Astrocyte (in vitro differentiated cells and primary cell): ENCODE data around the gene ATP5F1D.

Experiments
- EZH2 ChIP-seq: IDR thresholded peaks from 2 replicates; pipeline ENCODE4 v1.6.1; 2012; ENCODE audit warnings: mild to moderate bottlenecking, low read length, inconsistent platforms; ENCODE audit not compliant: insufficient read depth
- TF ChIP-seq, protein P1 (sequence below): IDR thresholded peaks from 2 replicates; pipeline ENCODE4 v1.5.1; 2011; ENCODE audit warnings: low read depth, mild to moderate bottlenecking, inconsistent platforms, low read length, moderate library complexity; ENCODE audit not compliant: insufficient read depth

DNA sequence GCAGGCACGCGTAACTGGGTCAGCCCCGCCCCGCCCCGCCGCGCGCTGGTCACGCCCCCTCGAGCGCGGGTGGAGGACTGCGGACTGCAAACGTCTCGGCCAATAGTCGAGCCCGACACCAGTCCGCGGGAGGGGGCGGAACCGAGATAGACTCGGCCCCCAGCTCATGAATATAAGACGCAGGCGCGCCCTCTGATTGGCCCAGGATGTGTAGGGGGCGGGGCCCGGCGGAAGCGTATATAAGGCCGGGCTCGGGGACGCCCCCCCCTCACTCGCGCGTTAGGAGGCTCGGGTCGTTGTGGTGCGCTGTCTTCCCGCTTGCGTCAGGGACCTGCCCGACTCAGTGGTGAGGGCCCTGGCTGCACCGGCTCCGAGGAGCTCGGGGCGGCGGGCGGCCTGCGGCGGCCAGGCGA is 27.5 kb downstream of the ATP5F1D start, which contains the start of gene CIRBP:
- TF ChIP-seq EZH2: no peak
- TF ChIP-seq, protein P1, sequence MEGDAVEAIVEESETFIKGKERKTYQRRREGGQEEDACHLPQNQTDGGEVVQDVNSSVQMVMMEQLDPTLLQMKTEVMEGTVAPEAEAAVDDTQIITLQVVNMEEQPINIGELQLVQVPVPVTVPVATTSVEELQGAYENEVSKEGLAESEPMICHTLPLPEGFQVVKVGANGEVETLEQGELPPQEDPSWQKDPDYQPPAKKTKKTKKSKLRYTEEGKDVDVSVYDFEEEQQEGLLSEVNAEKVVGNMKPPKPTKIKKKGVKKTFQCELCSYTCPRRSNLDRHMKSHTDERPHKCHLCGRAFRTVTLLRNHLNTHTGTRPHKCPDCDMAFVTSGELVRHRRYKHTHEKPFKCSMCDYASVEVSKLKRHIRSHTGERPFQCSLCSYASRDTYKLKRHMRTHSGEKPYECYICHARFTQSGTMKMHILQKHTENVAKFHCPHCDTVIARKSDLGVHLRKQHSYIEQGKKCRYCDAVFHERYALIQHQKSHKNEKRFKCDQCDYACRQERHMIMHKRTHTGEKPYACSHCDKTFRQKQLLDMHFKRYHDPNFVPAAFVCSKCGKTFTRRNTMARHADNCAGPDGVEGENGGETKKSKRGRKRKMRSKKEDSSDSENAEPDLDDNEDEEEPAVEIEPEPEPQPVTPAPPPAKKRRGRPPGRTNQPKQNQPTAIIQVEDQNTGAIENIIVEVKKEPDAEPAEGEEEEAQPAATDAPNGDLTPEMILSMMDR: no peak
